ENCODE results near the gene LRRC7. TPM values are rescaled to one million over a fixed set of nuclear protein-coding genes. Genes with fewer than 3 reads are reported as not detected.
A peak's percentile ranks its signal among the peaks of the same experiment; 100 is the strongest.

Gene LRRC7
- total RNA-seq = not detected
- not detected for polyA plus RNA-seq

- peaks cover 0 to 5% of the 10 kb centered on the region in 2 donors for H3K36me3 Mint-ChIP-seq
- Histone ChIP-seq H3K4me3 (ENCODE audit: low read length in 2 of 2) (no peak within 1 kb of the TSS), H3K36me3 (ENCODE audit: insufficient read depth, low read length) (no peaks in the 10 kb centered on the region), H3K27ac (ENCODE audit: low read depth, low read length) (no peak within 1 kb of the TSS), H3K9me3 (ENCODE audit: control insufficient read depth in 1 of 2, low read length in 2 of 2) (no peaks in the 10 kb centered on the region), H3K4me1 (ENCODE audit: insufficient read depth, low read length) (no peaks in the 10 kb centered on the region), H3K27me3 (ENCODE audit: insufficient read depth, low read length) (no peaks in the 10 kb centered on the region)
- DNase-seq = no peak
- intact Hi-C loops (cut with micrococcal nuclease) = no loop called here
- no peak within 1 kb of the TSS for H3K27ac Mint-ChIP-seq
- peaks cover 12 to 18% of the 10 kb centered on the region in 2 donors for H3K27me3 Mint-ChIP-seq
- peaks cover 0 to 26% (median 14%) of the 10 kb centered on the region in 8 donors for H3K9me3 Mint-ChIP-seq
- ChIA-PET CTCF (ENCODE audit: partially characterized antibody) (no interaction called here), POLR2A (ENCODE audit: partially characterized antibody) (no interaction called here)
- H3K4me1 Mint-ChIP-seq = peaks cover 0 to 6% (median 5%) of the 10 kb centered on the region in 4 donors
- H3K4me3 Mint-ChIP-seq = peak within 1 kb of the TSS in 4 of 8 donors; percentile 20 to 82 (median 50)
Measured at GRCh38 chr1:69567652-69568420, at the start of gene LRRC7. Gene LRRC7 (plus strand): TSS chr1:69567922. CDS start chr1:69568640, 718 bp downstream.

GRCh38 chr1:69519006-69519405, 48.7 kb upstream of the LRRC7 start:
- ChIA-PET CTCF (ENCODE audit: partially characterized antibody) (no interaction called here), POLR2A (ENCODE audit: partially characterized antibody) (no interaction called here)
- Histone ChIP-seq H3K4me1 (ENCODE audit: insufficient read depth, low read length) (no peaks in the 10 kb centered on the region), H3K36me3 (ENCODE audit: insufficient read depth, low read length) (no peaks in the 10 kb centered on the region), H3K27me3 (ENCODE audit: insufficient read depth, low read length) (no peaks in the 10 kb centered on the region), H3K4me3 (ENCODE audit: low read length in 2 of 2) (no peak overlapping the region), H3K27ac (ENCODE audit: low read depth, low read length) (no peak overlapping the region), H3K9me3 (ENCODE audit: control insufficient read depth in 1 of 2, low read length in 2 of 2) (no peaks in the 10 kb centered on the region)
- Mint-ChIP-seq H3K4me1 (no peaks in the 10 kb centered on the region), H3K27me3 (no peaks in the 10 kb centered on the region), H3K27ac (no peak overlapping the region), H3K4me3 (no peak overlapping the region), H3K36me3 (no peaks in the 10 kb centered on the region), H3K9me3 (peaks cover 0 to 7% (median 3%) of the 10 kb centered on the region in 8 donors)
- intact Hi-C loops (cut with micrococcal nuclease) = no loop called here
- no peak for DNase-seq

GRCh38 chr1:69520326-69520725, 47.4 kb upstream of the LRRC7 start:
- H3K36me3 Mint-ChIP-seq = no peaks in the 10 kb centered on the region
- POLR2A ChIA-PET (ENCODE audit: partially characterized antibody) = no interaction called here
- no peaks in the 10 kb centered on the region for H3K27me3 Mint-ChIP-seq

GRCh38 chr1:69523032-69523431, 44.7 kb upstream of the LRRC7 start:
- POLR2A ChIA-PET (ENCODE audit: partially characterized antibody) = no interaction called here
- no peak overlapping the region for H3K4me3 ChIP-seq (ENCODE audit: low read length in 2 of 2)
- no peaks in the 10 kb centered on the region for H3K36me3 Mint-ChIP-seq
- intact Hi-C loops (cut with micrococcal nuclease) = no loop called here
- no peaks in the 10 kb centered on the region for H3K27me3 Mint-ChIP-seq
- no peaks in the 10 kb centered on the region for H3K27me3 ChIP-seq (ENCODE audit: insufficient read depth, low read length)
- CTCF ChIA-PET (ENCODE audit: partially characterized antibody) = no interaction called here
- H3K36me3 ChIP-seq (ENCODE audit: insufficient read depth, low read length) = no peaks in the 10 kb centered on the region
- H3K4me1 Mint-ChIP-seq = no peaks in the 10 kb centered on the region
- DNase-seq = no peak
- no peaks in the 10 kb centered on the region for H3K9me3 ChIP-seq (ENCODE audit: control insufficient read depth in 1 of 2, low read length in 2 of 2)
- H3K27ac Mint-ChIP-seq = no peak overlapping the region
- H3K27ac ChIP-seq (ENCODE audit: low read depth, low read length) = no peak overlapping the region
- H3K4me3 Mint-ChIP-seq = no peak overlapping the region
- H3K4me1 ChIP-seq (ENCODE audit: insufficient read depth, low read length) = no peaks in the 10 kb centered on the region
- peaks cover 0 to 9% (median 4%) of the 10 kb centered on the region in 8 donors for H3K9me3 Mint-ChIP-seq

More at GRCh38 chr1:69520326-69520725, 47.4 kb upstream of the LRRC7 start:
- H3K27me3 ChIP-seq (ENCODE audit: insufficient read depth, low read length) = no peaks in the 10 kb centered on the region
- no peaks in the 10 kb centered on the region for H3K36me3 ChIP-seq (ENCODE audit: insufficient read depth, low read length)
- Mint-ChIP-seq H3K9me3 (peaks cover 0 to 9% (median 4%) of the 10 kb centered on the region in 8 donors), H3K4me1 (no peaks in the 10 kb centered on the region), H3K4me3 (no peak overlapping the region), H3K27ac (no peak overlapping the region)
- H3K4me1 ChIP-seq (ENCODE audit: insufficient read depth, low read length) = no peaks in the 10 kb centered on the region
- DNase-seq = no peak
- no peaks in the 10 kb centered on the region for H3K9me3 ChIP-seq (ENCODE audit: control insufficient read depth in 1 of 2, low read length in 2 of 2)
- intact Hi-C loops (cut with micrococcal nuclease) = no loop called here
- H3K4me3 ChIP-seq (ENCODE audit: low read length in 2 of 2) = no peak overlapping the region
- H3K27ac ChIP-seq (ENCODE audit: low read depth, low read length) = no peak overlapping the region
- CTCF ChIA-PET (ENCODE audit: partially characterized antibody) = no interaction called here

GRCh38 chr1:69523461-69523860, 44.3 kb upstream of the LRRC7 start:
- Histone ChIP-seq H3K4me1 (ENCODE audit: insufficient read depth, low read length) (no peaks in the 10 kb centered on the region), H3K36me3 (ENCODE audit: insufficient read depth, low read length) (no peaks in the 10 kb centered on the region), H3K27me3 (ENCODE audit: insufficient read depth, low read length) (no peaks in the 10 kb centered on the region), H3K9me3 (ENCODE audit: control insufficient read depth in 1 of 2, low read length in 2 of 2) (no peaks in the 10 kb centered on the region), H3K4me3 (ENCODE audit: low read length in 2 of 2) (no peak overlapping the region), H3K27ac (ENCODE audit: low read depth, low read length) (no peak overlapping the region)
- Mint-ChIP-seq H3K4me3 (no peak overlapping the region), H3K9me3 (peaks cover 0 to 11% (median 4%) of the 10 kb centered on the region in 8 donors), H3K4me1 (no peaks in the 10 kb centered on the region), H3K27me3 (no peaks in the 10 kb centered on the region), H3K36me3 (no peaks in the 10 kb centered on the region), H3K27ac (no peak overlapping the region)
- no peak for DNase-seq
- intact Hi-C loops (cut with micrococcal nuclease) = no loop called here
- ChIA-PET POLR2A (ENCODE audit: partially characterized antibody) (no interaction called here), CTCF (ENCODE audit: partially characterized antibody) (no interaction called here)

- H3K9me3 Mint-ChIP-seq = peaks cover 0 to 13% (median 4%) of the 10 kb centered on the region in 8 donors
- no peaks in the 10 kb centered on the region for H3K9me3 ChIP-seq (ENCODE audit: control insufficient read depth in 1 of 2, low read length in 2 of 2)
- no peaks in the 10 kb centered on the region for H3K27me3 ChIP-seq (ENCODE audit: insufficient read depth, low read length)
- no peaks in the 10 kb centered on the region for H3K27me3 Mint-ChIP-seq
- no peaks in the 10 kb centered on the region for H3K36me3 Mint-ChIP-seq
- ChIA-PET CTCF (ENCODE audit: partially characterized antibody) (no interaction called here), POLR2A (ENCODE audit: partially characterized antibody) (no interaction called here)
- no peak overlapping the region for H3K27ac ChIP-seq (ENCODE audit: low read depth, low read length)
- no peaks in the 10 kb centered on the region for H3K4me1 Mint-ChIP-seq
- no peak overlapping the region for H3K27ac Mint-ChIP-seq
- DNase-seq = no peak
- intact Hi-C loops (cut with micrococcal nuclease) = no loop called here
- no peaks in the 10 kb centered on the region for H3K4me1 ChIP-seq (ENCODE audit: insufficient read depth, low read length)
- no peaks in the 10 kb centered on the region for H3K36me3 ChIP-seq (ENCODE audit: insufficient read depth, low read length)
- no peak overlapping the region for H3K4me3 Mint-ChIP-seq
- H3K4me3 ChIP-seq (ENCODE audit: low read length in 2 of 2) = no peak overlapping the region
Measured at GRCh38 chr1:69524015-69524414, 43.7 kb upstream of the LRRC7 start.

GRCh38 chr1:69527273-69527672, 40.4 kb upstream of the LRRC7 start:
- no peaks in the 10 kb centered on the region for H3K9me3 ChIP-seq (ENCODE audit: control insufficient read depth in 1 of 2, low read length in 2 of 2)
- Mint-ChIP-seq H3K4me1 (no peaks in the 10 kb centered on the region), H3K4me3 (no peak overlapping the region), H3K27ac (no peak overlapping the region), H3K27me3 (no peaks in the 10 kb centered on the region), H3K9me3 (peaks cover 0 to 13% (median 4%) of the 10 kb centered on the region in 8 donors), H3K36me3 (no peaks in the 10 kb centered on the region)
- no peak overlapping the region for H3K27ac ChIP-seq (ENCODE audit: low read depth, low read length)
- H3K27me3 ChIP-seq (ENCODE audit: insufficient read depth, low read length) = no peaks in the 10 kb centered on the region
- ChIA-PET POLR2A (ENCODE audit: partially characterized antibody) (no interaction called here), CTCF (ENCODE audit: partially characterized antibody) (no interaction called here)
- H3K4me3 ChIP-seq (ENCODE audit: low read length in 2 of 2) = no peak overlapping the region
- no peaks in the 10 kb centered on the region for H3K36me3 ChIP-seq (ENCODE audit: insufficient read depth, low read length)
- no peaks in the 10 kb centered on the region for H3K4me1 ChIP-seq (ENCODE audit: insufficient read depth, low read length)
- intact Hi-C loops (cut with micrococcal nuclease) = no loop called here
- no peak for DNase-seq

All from CD4-positive, alpha-beta memory T cell (primary cell).